IPS-NIHi7 (cell line): Measurements from ENCODE around the gene SURF6.

Experiments
- DNase-seq: peaks from one replicate; pipeline ENCODE4 v3.0.0; 2012; ENCODE audit warnings: mixed read lengths; ENCODE audit errors: extremely low spot score

The SURF6 gene

GRCh38 chr9:133368249-133368881 is 32.4 kb upstream of the SURF6 start:
- no peak for DNase-seq

GRCh38 chr9:133367778-133368177 is 31.8 kb upstream of the SURF6 start:
- no peak for DNase-seq

- no peak for DNase-seq
Observed at GRCh38 chr9:133367221-133367620, 31.2 kb upstream of the SURF6 start.

GRCh38 chr9:133366435-133366834 is 30.4 kb upstream of the SURF6 start:
- no peak for DNase-seq

- DNase-seq, result no peak
Observed at GRCh38 chr9:133362359-133363044, 26.5 kb upstream of the SURF6 start.

GRCh38 chr9:133361507-133362092 is 25.6 kb upstream of the SURF6 start:
- DNase-seq, result no peak

- no peak for DNase-seq
Observed at GRCh38 chr9:133360400-133361393, 24.7 kb upstream of the SURF6 start.

GRCh38 chr9:133359399-133360175 is 23.6 kb upstream of the SURF6 start:
- DNase-seq, result peak; percentile 64

- no peak for DNase-seq
Observed at GRCh38 chr9:133357656-133358055, 21.7 kb upstream of the SURF6 start.

- peak; percentile 88 for DNase-seq
Observed at GRCh38 chr9:133356391-133357091, 20.6 kb upstream of the SURF6 start, which contains the start of the genes SURF1 and SURF2. TSS of gene SURF1 (minus strand) at chr9:133356487. CDS start at chr9:133356453, 34 bp downstream. TSS of gene SURF2 (plus strand) at chr9:133356550. CDS start at chr9:133356593, 43 bp downstream.

- DNase-seq, result no peak
Observed at GRCh38 chr9:133355881-133356357, 19.9 kb upstream of the SURF6 start.

GRCh38 chr9:133354766-133355165 is 18.8 kb upstream of the SURF6 start:
- no peak for DNase-seq

- DNase-seq, result no peak
Observed at GRCh38 chr9:133353548-133353947, 17.6 kb upstream of the SURF6 start.

- no peak for DNase-seq
Observed at GRCh38 chr9:133352635-133353340, 16.8 kb upstream of the SURF6 start.

GRCh38 chr9:133351908-133352634 is 16.1 kb upstream of the SURF6 start:
- peak; percentile 77 for DNase-seq

GRCh38 chr9:133351526-133351907 is 15.5 kb upstream of the SURF6 start:
- no peak for DNase-seq

GRCh38 chr9:133349965-133350616 is 14.1 kb upstream of the SURF6 start:
- DNase-seq, result no peak
